Superior temporal gyrus (tissue), 1 donor: ENCODE measurements around the gene TDRKH.
A peak's percentile ranks its signal among the peaks of the same experiment; 100 is the strongest.

Experiments
- DNase-seq: peaks from one replicate; pipeline ENCODE4 v3.0.0-alpha.2; 2016; ENCODE audit errors: extremely low spot score

Gene TDRKH

GRCh38 chr1:151823175-151823574, 32.9 kb upstream of the TDRKH start:
- no peak for DNase-seq

GRCh38 chr1:151822404-151822803, 32.1 kb upstream of the TDRKH start:
- no peak for DNase-seq

GRCh38 chr1:151820940-151821339, 30.6 kb upstream of the TDRKH start:
- DNase-seq: no peak

- DNase-seq: no peak
These were observed 29.8 kb upstream of the TDRKH start for GRCh38 chr1:151819976-151820623.

GRCh38 chr1:151819227-151819835, 29.0 kb upstream of the TDRKH start:
- no peak for DNase-seq

GRCh38 chr1:151817353-151817730, 27.0 kb upstream of the TDRKH start:
- DNase-seq: no peak

- no peak for DNase-seq
These were observed 26.4 kb upstream of the TDRKH start for GRCh38 chr1:151816548-151817352.

GRCh38 chr1:151815716-151816327, 25.5 kb upstream of the TDRKH start:
- no peak for DNase-seq

- no peak for DNase-seq
These were observed 24.8 kb upstream of the TDRKH start for GRCh38 chr1:151814971-151815545.

- DNase-seq: no peak
These were observed 24.1 kb upstream of the TDRKH start for GRCh38 chr1:151814426-151814825.

GRCh38 chr1:151813271-151813977, 23.1 kb upstream of the TDRKH start:
- no peak for DNase-seq

- no peak for DNase-seq
These were observed 20.9 kb upstream of the TDRKH start for GRCh38 chr1:151811181-151811580.

- DNase-seq: no peak
These were observed 19.8 kb upstream of the TDRKH start for GRCh38 chr1:151809985-151810556.

GRCh38 chr1:151809290-151809984, 19.1 kb upstream of the TDRKH start:
- DNase-seq: peak; percentile 62

- no peak for DNase-seq
These were observed 17.5 kb upstream of the TDRKH start for GRCh38 chr1:151807766-151808165.

- no peak for DNase-seq
These were observed 16.8 kb upstream of the TDRKH start for GRCh38 chr1:151807131-151807530.

GRCh38 chr1:151806170-151806569, 15.9 kb upstream of the TDRKH start:
- DNase-seq: no peak

GRCh38 chr1:151805066-151805820, 14.9 kb upstream of the TDRKH start, which contains the start of gene LINGO4:
LINGO4 (minus strand) TSS chr1:151805419; CDS start chr1:151802704, 2,715 bp downstream.
- DNase-seq: no peak

- no peak for DNase-seq
These were observed 13.6 kb upstream of the TDRKH start for GRCh38 chr1:151803915-151804314.

- no peak for DNase-seq
These were observed 12.9 kb upstream of the TDRKH start for GRCh38 chr1:151803164-151803563.
